ENCODE measurements around the gene CTNNA2. TPM values are rescaled to one million over a fixed set of nuclear protein-coding genes. Genes with fewer than 3 reads are reported as not detected.

CTNNA2 gene
- total and polyA plus RNA-seq, 2 of the 8 experiments (the other 6 are each of a cell fraction or from before 2014, with no cell fraction given): 3.9 to 9.0 TPM

DNA sequence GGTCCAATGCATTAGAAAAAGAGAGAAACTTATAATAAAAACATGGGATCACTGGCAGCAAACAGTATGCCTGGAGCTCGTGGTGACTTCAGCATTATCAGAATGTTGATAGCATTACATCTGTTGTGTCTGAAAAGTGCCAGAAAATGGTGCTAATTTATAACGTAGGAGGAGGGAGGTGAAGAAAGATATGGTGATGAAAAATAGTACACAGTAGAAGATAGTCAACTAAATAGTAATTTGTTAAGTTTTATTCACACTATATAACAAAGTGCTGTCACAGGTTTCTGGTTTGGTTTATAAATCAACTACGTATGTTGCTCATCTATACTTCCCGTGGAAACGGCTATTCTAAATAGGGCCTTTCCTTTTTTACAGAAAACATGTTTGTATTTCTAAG lies 674.3 kb downstream of the CTNNA2 start:
- no peaks in the 10 kb centered on the region for H3K27me3 ChIP-seq (replicated peaks in 1 of 4; ENCODE audit: control insufficient read depth in 3 of 4, extremely low read depth in 1 of 4, insufficient read depth in 3 of 4, low read length in 3 of 4)
- no peak overlapping the region for H3K4me2 ChIP-seq (ENCODE audit: insufficient read depth in 1 of 2, low read depth in 2 of 2, low read length in 2 of 2)
- no peak overlapping the region for H3K18ac ChIP-seq (ENCODE audit: extremely low read depth, low read length)
- POLR2A ChIA-PET (ENCODE audit: partially characterized antibody): no interaction called here
- no peak overlapping the region for H2AFZ ChIP-seq (ENCODE audit: low read length)
- TF ChIP-seq PHF8 (conservative IDR thresholded peaks at IDR 0.05; ENCODE audit: low read depth, low read length) (no peak), TEAD4 (IDR thresholded peaks at IDR 0.05; ENCODE audit: low read depth, low read length) (no peak), SP1 (IDR thresholded peaks at IDR 0.05; ENCODE audit: low read depth, low read length) (no peak)
- 88 to 100% methylated on average over 1 to 5 of the region's 5 CpGs for WGBS, 2 experiments (ENCODE audit: extremely low coverage in 1 of 2, insufficient coverage in 1 of 2, insufficient read length in 1 of 2, insufficient replicate concordance in 2 of 2, low coverage in 1 of 2, low lambda C conversion rate in 2 of 2, missing lambda C conversion rate in 1 of 2)
- no peak overlapping the region for H3K23ac ChIP-seq (ENCODE audit: insufficient read length)
- H4K5ac ChIP-seq (ENCODE audit: insufficient read length, low read depth, low read length): no peak overlapping the region
- H2BK5ac ChIP-seq (ENCODE audit: low read depth, low read length): no peak overlapping the region
- no peaks in the 10 kb centered on the region for H3K23me2 ChIP-seq (ENCODE audit: low read depth, low read length)
- no peaks in the 10 kb centered on the region for H4K20me1 ChIP-seq (replicated peaks in 1 of 2; ENCODE audit: control insufficient read depth in 1 of 2, insufficient read depth in 2 of 2, low read length in 2 of 2)
- H2BK12ac ChIP-seq (ENCODE audit: low read depth, low read length): no peak overlapping the region
- no peaks in the 10 kb centered on the region for H3K9me3 ChIP-seq (ENCODE audit: insufficient read depth in 2 of 2, low read depth in 1 of 2, low read length in 1 of 2)
- CTCF ChIA-PET (ENCODE audit: partially characterized antibody): no interaction called here
- H3K36me3 ChIP-seq (ENCODE audit: control insufficient read depth in 2 of 4, insufficient read depth in 4 of 4, low read length in 3 of 4): no peaks in the 10 kb centered on the region
- H4K91ac ChIP-seq (replicated peaks; ENCODE audit: insufficient read length, low read length): no peak overlapping the region
- H3K79me2 ChIP-seq (ENCODE audit: control insufficient read depth in 1 of 2, insufficient read depth in 2 of 2, low read length in 2 of 2): no peaks in the 10 kb centered on the region
- no peak overlapping the region for H2BK15ac ChIP-seq (ENCODE audit: low read length)
- no peak overlapping the region for H2AK5ac ChIP-seq (ENCODE audit: low read depth, low read length)
- peaks cover 0 to 2% (median 0%) of the 10 kb centered on the region in 4 experiments; a peak in 2 of 7 replicates for H3K4me1 ChIP-seq (replicated peaks in 1 of 4; ENCODE audit: control insufficient read depth in 3 of 4, insufficient read depth in 4 of 4, low read length in 3 of 4)
- no peak for FAIRE-seq
- H3K4me3 ChIP-seq (ENCODE audit: extremely low read depth in 1 of 4, insufficient read depth in 2 of 4, low read depth in 3 of 4, low read length in 4 of 4): no peak overlapping the region
- DNase-seq (ENCODE audit: low read depth in 1 of 2, low spot score in 2 of 2): no peak
- H3K79me1 ChIP-seq (ENCODE audit: low read depth, low read length): no peaks in the 10 kb centered on the region
- H3K56ac ChIP-seq (replicated peaks; ENCODE audit: insufficient read length, low read depth, low read length): no peak overlapping the region
- no peak overlapping the region for H4K8ac ChIP-seq (ENCODE audit: extremely low read depth, insufficient read depth, low read length)
- H3K4ac ChIP-seq (replicated peaks; ENCODE audit: insufficient read length, low read depth, low read length): no peak overlapping the region
- H3K27ac ChIP-seq (ENCODE audit: low read depth, low read length): no peak overlapping the region
- H3K14ac ChIP-seq (ENCODE audit: insufficient read length): no peak overlapping the region
- no peak overlapping the region for H3K9ac ChIP-seq (replicated peaks in 1 of 4; ENCODE audit: extremely low read depth in 1 of 4, low read depth in 3 of 4, low read length in 3 of 4)
- no peak overlapping the region for H2BK120ac ChIP-seq (replicated peaks; ENCODE audit: low read depth, low read length)
- no peak overlapping the region for H2BK20ac ChIP-seq (ENCODE audit: low read length)

All from H1 (cell line).